Measurements from ENCODE around the gene ZNF581. TPM values are rescaled to one million over a fixed set of nuclear protein-coding genes. Genes with fewer than 3 reads are reported as not detected.

Gene ZNF581
- polyA plus RNA-seq, 1 donor from 2014 or later, result 15.3 TPM

GRCh38 chr19:55669418-55670279, 26.2 kb downstream of the ZNF581 start:
- Histone ChIP-seq H3K9ac (ENCODE audit: low read length) (no peak overlapping the region), H3F3A (ENCODE audit: insufficient read depth, low read length, poor library complexity, severe bottlenecking) (no peaks in the 10 kb centered on the region), H3K27me3 (ENCODE audit: insufficient read depth, low read depth, low read length) (no peaks in the 10 kb centered on the region), H3K4me2 (ENCODE audit: low read length) (no peak overlapping the region), H3K9me2 (ENCODE audit: insufficient read depth, low read length) (no peaks in the 10 kb centered on the region), H3K9me3 (ENCODE audit: low read length) (no peaks in the 10 kb centered on the region), H3K79me2 (replicated peaks; ENCODE audit: insufficient read depth, low read length) (peaks cover 23% of the 10 kb centered on the region), H3K4me3 (ENCODE audit: low read length) (no peak overlapping the region), H2AFZ (ENCODE audit: low read depth, low read length) (no peak overlapping the region), H4K20me1 (ENCODE audit: insufficient read depth) (peaks cover 8% of the 10 kb centered on the region), H3K27ac (ENCODE audit: low read length) (no peak overlapping the region), H3K36me3 (ENCODE audit: insufficient read depth, low read length) (no peaks in the 10 kb centered on the region)
- no peak for TF ChIP-seq REST (IDR thresholded peaks at IDR 0.05; ENCODE audit: borderline replicate concordance)

- Histone ChIP-seq H3K9me3 (ENCODE audit: low read length) (no peaks in the 10 kb centered on the region), H3K9me2 (ENCODE audit: insufficient read depth, low read length) (no peaks in the 10 kb centered on the region), H2AFZ (ENCODE audit: low read depth, low read length) (no peak overlapping the region), H3K27me3 (ENCODE audit: insufficient read depth, low read depth, low read length) (no peaks in the 10 kb centered on the region), H3K79me2 (replicated peaks; ENCODE audit: insufficient read depth, low read length) (peaks cover 26% of the 10 kb centered on the region), H3K27ac (ENCODE audit: low read length) (no peak overlapping the region), H3F3A (ENCODE audit: insufficient read depth, low read length, poor library complexity, severe bottlenecking) (no peaks in the 10 kb centered on the region), H3K4me3 (ENCODE audit: low read length) (no peak overlapping the region), H4K20me1 (ENCODE audit: insufficient read depth) (peaks cover 8% of the 10 kb centered on the region), H3K9ac (ENCODE audit: low read length) (no peak overlapping the region), H3K36me3 (ENCODE audit: insufficient read depth, low read length) (no peaks in the 10 kb centered on the region), H3K4me2 (ENCODE audit: low read length) (no peak overlapping the region)
- peak; percentile 33 for TF ChIP-seq POLR2AphosphoS5 (IDR thresholded peaks at IDR 0.05)
- no peak for TF ChIP-seq MXI1 (conservative IDR thresholded peaks at IDR 0.05; ENCODE audit: poor library complexity, severe bottlenecking)
Observed at GRCh38 chr19:55670280-55671053, 27.0 kb downstream of the ZNF581 start.

- H3K4me2 ChIP-seq (ENCODE audit: low read length), result no peak overlapping the region
- TF ChIP-seq SMC3 (conservative IDR thresholded peaks at IDR 0.05; ENCODE audit: poor library complexity) (no peak), REST (IDR thresholded peaks at IDR 0.05; ENCODE audit: borderline replicate concordance) (no peak), TAF1 (IDR thresholded peaks at IDR 0.05; ENCODE audit: low read depth) (no peak)
- H4K20me1 ChIP-seq (ENCODE audit: insufficient read depth), result peaks cover 8% of the 10 kb centered on the region
- no peak overlapping the region for H2AFZ ChIP-seq (ENCODE audit: low read depth, low read length)
- H3K27ac ChIP-seq (ENCODE audit: low read length), result no peak overlapping the region
- no peaks in the 10 kb centered on the region for H3F3A ChIP-seq (ENCODE audit: insufficient read depth, low read length, poor library complexity, severe bottlenecking)
- no peaks in the 10 kb centered on the region for H3K27me3 ChIP-seq (ENCODE audit: insufficient read depth, low read depth, low read length)
- H3K4me3 ChIP-seq (ENCODE audit: low read length), result no peak overlapping the region
- H3K9me3 ChIP-seq (ENCODE audit: low read length), result no peaks in the 10 kb centered on the region
- H3K9me2 ChIP-seq (ENCODE audit: insufficient read depth, low read length), result no peaks in the 10 kb centered on the region
- no peaks in the 10 kb centered on the region for H3K36me3 ChIP-seq (ENCODE audit: insufficient read depth, low read length)
- H3K79me2 ChIP-seq (replicated peaks; ENCODE audit: insufficient read depth, low read length), result peaks cover 31% of the 10 kb centered on the region
- H3K9ac ChIP-seq (ENCODE audit: low read length), result no peak overlapping the region
Observed at GRCh38 chr19:55671054-55671378, 27.6 kb downstream of the ZNF581 start.
